Measurements from ENCODE around the gene ADGRL3.

DNA sequence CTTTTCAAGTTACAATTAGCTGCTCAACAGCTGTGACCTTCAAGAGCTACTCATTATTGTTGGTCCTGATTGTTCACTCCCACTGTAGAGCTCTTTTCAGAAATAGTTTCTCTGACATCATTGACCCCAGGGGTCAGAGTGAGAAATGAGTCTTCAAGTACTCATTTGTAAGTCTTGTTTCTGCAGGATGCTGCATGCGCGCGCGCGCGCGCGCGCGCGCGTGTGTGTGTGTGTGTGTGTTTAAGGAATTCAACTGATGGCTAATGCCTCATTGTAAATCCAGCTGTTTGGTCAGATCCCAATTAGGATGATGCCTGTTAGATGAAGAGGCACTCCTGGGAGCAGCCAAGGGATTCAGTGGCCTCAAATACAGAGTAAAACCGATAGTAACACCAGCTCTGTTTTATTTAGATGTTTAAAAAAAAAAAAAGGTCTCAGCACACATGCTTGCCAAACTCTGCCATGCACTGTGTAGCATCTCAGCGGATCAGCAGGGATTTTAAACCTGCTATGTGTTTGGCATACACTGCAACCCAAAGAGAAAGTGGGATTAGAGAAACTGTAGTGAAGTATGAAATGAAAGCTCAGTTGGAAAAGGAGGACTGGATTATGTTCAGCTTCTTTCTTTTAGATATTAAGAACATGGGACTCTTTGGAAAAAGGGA, 332.3 kb downstream of the ADGRL3 start:
- TF ChIP-seq, protein P1, sequence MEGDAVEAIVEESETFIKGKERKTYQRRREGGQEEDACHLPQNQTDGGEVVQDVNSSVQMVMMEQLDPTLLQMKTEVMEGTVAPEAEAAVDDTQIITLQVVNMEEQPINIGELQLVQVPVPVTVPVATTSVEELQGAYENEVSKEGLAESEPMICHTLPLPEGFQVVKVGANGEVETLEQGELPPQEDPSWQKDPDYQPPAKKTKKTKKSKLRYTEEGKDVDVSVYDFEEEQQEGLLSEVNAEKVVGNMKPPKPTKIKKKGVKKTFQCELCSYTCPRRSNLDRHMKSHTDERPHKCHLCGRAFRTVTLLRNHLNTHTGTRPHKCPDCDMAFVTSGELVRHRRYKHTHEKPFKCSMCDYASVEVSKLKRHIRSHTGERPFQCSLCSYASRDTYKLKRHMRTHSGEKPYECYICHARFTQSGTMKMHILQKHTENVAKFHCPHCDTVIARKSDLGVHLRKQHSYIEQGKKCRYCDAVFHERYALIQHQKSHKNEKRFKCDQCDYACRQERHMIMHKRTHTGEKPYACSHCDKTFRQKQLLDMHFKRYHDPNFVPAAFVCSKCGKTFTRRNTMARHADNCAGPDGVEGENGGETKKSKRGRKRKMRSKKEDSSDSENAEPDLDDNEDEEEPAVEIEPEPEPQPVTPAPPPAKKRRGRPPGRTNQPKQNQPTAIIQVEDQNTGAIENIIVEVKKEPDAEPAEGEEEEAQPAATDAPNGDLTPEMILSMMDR (IDR thresholded peaks at IDR 0.05) = no peak
- TF ChIP-seq POLR2AphosphoS5 (IDR thresholded peaks at IDR 0.05) = no peak

All from suprapubic skin (tissue), 3 donors.